ENCODE data around the gene MSANTD1. TPM values are rescaled to one million over a fixed set of nuclear protein-coding genes. Genes with fewer than 3 reads are reported as not detected.

Gene MSANTD1
- total and polyA plus RNA-seq, 10 of the 15 experiments (the other 5 are each of a cell fraction or from before 2014, with no cell fraction given), result 0.07 to 0.87 (median 0.22) TPM; not detected in 2

- POLR2A ChIA-PET, result no interaction called here
- Histone ChIP-seq H4K20me1 (ENCODE audit: control insufficient read depth, insufficient read depth) (no peaks in the 10 kb centered on the region), H3K4me2 (ENCODE audit: control insufficient read depth, insufficient read depth) (no peak overlapping the region), H3K79me2 (ENCODE audit: control insufficient read depth, insufficient read depth, low read length) (no peaks in the 10 kb centered on the region), H3K9me3 (replicated peaks; ENCODE audit: control insufficient read depth, insufficient read depth, low read length) (no peaks in the 10 kb centered on the region), H3K9ac (ENCODE audit: control insufficient read depth, insufficient read depth, low read length) (no peak overlapping the region), H3K27ac (ENCODE audit: control insufficient read depth, insufficient read depth) (no peak overlapping the region), H3K36me3 (ENCODE audit: control insufficient read depth in 2 of 2, insufficient read depth in 2 of 2, low read length in 1 of 2) (no peaks in the 10 kb centered on the region), H3K4me3 (no peak overlapping the region), H2AFZ (ENCODE audit: control insufficient read depth, low read depth, low read length) (no peak overlapping the region), H3K27me3 (replicated peaks in 1 of 2; ENCODE audit: control insufficient read depth in 2 of 2, insufficient read depth in 2 of 2, low read length in 1 of 2) (no peaks in the 10 kb centered on the region), H3K4me1 (ENCODE audit: control insufficient read depth, insufficient read depth, low read length) (peaks cover 3% of the 10 kb centered on the region; the same call in 1 of the 2 replicates)
- no peak for TF ChIP-seq IKZF1 (conservative IDR thresholded peaks at IDR 0.05)
- no peak for TF ChIP-seq STAT3 (IDR thresholded peaks at IDR 0.05; ENCODE audit: low read depth, low read length)
- no peak for TF ChIP-seq BHLHE40 (IDR thresholded peaks at IDR 0.05; ENCODE audit: borderline replicate concordance in 1 of 2, low read depth in 2 of 2, low read length in 1 of 2)
- no peak for TF ChIP-seq ZNF24 (IDR thresholded peaks at IDR 0.05)
- TF ChIP-seq FOS (IDR thresholded peaks at IDR 0.05; ENCODE audit: borderline replicate concordance, extremely low read depth, insufficient read length), result no peak
- no peak for TF ChIP-seq KDM1A (IDR thresholded peaks at IDR 0.05; ENCODE audit: borderline replicate concordance)
- no peak for TF ChIP-seq BCLAF1 (IDR thresholded peaks at IDR 0.05)
- TF ChIP-seq SIX5 (IDR thresholded peaks at IDR 0.05; ENCODE audit: low read depth, low read length, severe bottlenecking), result no peak
- TF ChIP-seq SPI1 (IDR thresholded peaks at IDR 0.05; ENCODE audit: borderline replicate concordance, insufficient read depth, low read depth, low read length), result no peak
- TF ChIP-seq STAT1 (conservative IDR thresholded peaks at IDR 0.05), result no peak
- TF ChIP-seq E2F4 (IDR thresholded peaks at IDR 0.05; ENCODE audit: low read depth, low read length), result no peak
- TF ChIP-seq CBX3 (IDR thresholded peaks at IDR 0.05; ENCODE audit: borderline replicate concordance, low read depth), result no peak
- no peak for TF ChIP-seq TCF7 (IDR thresholded peaks at IDR 0.05; ENCODE audit: borderline replicate concordance)
- TF ChIP-seq RBBP5 (conservative IDR thresholded peaks at IDR 0.05), result no peak
- TF ChIP-seq PKNOX1 (IDR thresholded peaks at IDR 0.05), result no peak
- no peak for TF ChIP-seq USF2 (IDR thresholded peaks at IDR 0.05; ENCODE audit: borderline replicate concordance, low read depth, low read length)
- TF ChIP-seq CBFB (IDR thresholded peaks at IDR 0.05; ENCODE audit: low read depth), result no peak
- SMC1A ChIA-PET (ENCODE audit: uncharacterized antibody, unreplicated experiment), result interaction anchor here (1.3 kb wide), 1 partner anchor 30 kb away, joined by 4 read pairs; no protein-coding TSS in a partner anchor
- WGBS (ENCODE audit: insufficient coverage, insufficient replicate concordance, low lambda C conversion rate, missing lambda C conversion rate), result 82% methylated on average over 21 of the region's 21 CpGs
- no TSS peak for BruUV-seq (replicated peaks)
- ATAC-seq, result no peak
- DNase-seq (ENCODE audit: low read depth, low spot score), result no peak
- in situ Hi-C loops (cut with MboI) (no loop called here), intact Hi-C loops (cut with micrococcal nuclease; ENCODE audit: unreplicated experiment) (no loop called here)
- RAD21 ChIA-PET (ENCODE audit: unreplicated experiment), result no interaction called here
- CTCF ChIA-PET, result no interaction called here
- FAIRE-seq, result no peak
Measured at GRCh38 chr4:3256230-3257102, 7.5 kb downstream of the MSANTD1 start.
